ENCODE results near the gene SPATA22.
"Not testable (repeated sequence)": the region's sequence is repeated elsewhere in the genome, so short reads cannot be mapped to it uniquely, and the experiment has no call there.

The SPATA22 gene

DNA sequence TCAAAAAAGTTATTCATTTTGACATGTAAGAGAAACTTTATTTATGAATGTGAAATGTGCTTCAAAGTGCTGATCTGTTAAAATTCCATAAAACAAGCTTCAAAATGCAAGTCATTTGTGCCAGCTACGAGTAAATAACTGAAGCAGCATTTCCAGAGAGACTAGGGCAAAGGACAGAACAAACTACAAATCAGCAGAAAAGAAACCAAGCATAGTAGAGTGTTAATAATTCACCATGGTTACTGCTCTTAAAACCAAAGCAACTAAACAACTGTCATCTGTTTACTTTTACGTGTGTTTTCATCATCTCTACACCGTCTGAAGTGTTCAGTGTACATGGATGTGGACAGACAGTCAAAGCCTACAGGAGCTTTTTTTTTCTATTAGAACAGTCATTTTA, 2.6 kb upstream of the SPATA22 start:
- in situ Hi-C loops (cut with MboI; ENCODE audit: low sequenced_read_pairs), result no loop called here

DNA sequence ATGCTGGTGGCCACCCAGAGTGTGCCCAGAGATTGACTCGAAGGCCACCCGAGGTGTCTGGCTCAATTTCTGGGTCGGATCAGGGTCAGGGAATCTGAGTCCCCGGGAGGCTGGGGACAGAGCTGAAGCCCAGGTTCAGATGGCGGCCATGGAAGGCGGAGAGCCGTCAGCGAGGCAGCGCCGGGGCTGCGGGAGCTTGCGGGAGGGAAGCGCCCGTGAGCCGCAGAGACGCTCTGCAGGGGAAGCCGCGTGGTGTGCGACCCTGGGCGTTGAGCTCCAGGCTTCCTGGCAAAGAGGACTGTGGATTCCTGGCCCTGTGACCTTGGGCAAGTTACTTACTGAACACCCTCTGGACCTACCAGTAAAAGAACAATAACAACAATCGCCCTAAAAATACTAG, 518 bp upstream of the SPATA22 start:
- in situ Hi-C loops (cut with MboI; ENCODE audit: low sequenced_read_pairs), result no loop called here

DNA sequence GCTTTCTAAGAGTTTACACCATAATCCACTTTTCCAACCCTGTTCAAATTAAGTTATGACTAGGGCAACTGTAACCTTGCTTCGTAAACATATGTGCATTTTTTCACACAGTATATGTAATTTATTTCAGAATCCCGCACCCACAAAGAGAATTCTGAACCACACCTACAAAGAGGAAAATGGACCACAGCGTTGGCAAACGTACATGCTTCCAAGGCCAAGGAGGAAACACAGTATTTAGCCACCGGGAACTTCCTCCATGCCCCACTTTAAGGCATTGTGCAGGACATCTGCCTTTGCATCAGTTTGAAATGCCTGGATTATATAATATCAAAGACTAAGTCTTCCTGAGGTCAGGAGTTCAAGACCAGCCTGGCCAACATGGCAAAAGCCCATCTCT, 2.1 kb downstream of the SPATA22 start:
- in situ Hi-C loops (cut with MboI; ENCODE audit: low sequenced_read_pairs), result no loop called here

DNA sequence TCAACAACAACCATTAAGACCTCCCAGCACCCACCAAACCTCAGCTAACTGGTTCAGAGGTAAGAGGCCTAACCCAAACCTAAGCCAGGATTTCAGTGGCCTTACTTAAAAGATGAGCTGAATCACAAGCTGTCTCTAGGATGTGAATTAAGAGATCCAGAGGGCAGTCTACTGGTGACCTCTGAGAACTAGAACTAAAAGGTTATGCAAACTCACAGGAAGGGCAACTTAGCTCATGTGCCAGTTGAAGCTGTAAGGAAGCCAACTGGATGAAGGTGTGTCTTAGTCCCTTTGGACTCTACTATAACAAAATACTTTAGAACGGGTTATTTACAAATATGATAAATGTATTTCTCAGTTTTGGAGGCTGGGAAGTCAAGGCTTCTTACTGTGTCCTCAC, 5.3 kb downstream of the SPATA22 start:
- in situ Hi-C loops (cut with MboI; ENCODE audit: low sequenced_read_pairs), result not testable (repeated sequence)

DNA sequence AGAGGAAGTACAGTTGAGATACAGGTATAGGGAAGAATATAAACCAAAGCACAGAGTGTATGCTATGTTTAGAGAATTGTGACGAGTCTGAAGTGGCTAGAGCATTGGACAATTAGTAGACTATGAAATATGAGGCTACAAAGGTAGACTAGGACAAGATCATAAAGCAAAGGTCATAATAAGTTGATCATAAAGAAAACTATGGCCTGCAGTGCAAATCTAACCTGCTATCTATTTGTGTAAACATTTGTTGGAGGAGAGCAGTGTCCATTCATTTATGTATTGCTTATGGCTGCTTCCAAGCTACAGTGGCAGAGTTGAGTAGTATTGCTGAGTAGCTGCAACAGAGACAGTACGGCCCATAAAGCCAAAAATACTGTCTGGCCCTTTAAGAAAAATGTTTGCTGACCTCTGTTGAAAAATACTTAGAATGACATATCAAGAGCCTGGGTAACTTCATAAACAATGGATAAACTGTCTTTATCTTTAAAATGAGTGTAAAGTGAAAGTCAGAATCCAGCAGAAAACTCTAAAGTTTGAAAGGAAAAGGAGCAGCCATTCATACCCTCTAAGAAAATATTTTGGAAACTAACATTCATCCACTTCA, 23.5 kb downstream of the SPATA22 start:
- in situ Hi-C loops (cut with MboI; ENCODE audit: low sequenced_read_pairs), result no loop called here

DNA sequence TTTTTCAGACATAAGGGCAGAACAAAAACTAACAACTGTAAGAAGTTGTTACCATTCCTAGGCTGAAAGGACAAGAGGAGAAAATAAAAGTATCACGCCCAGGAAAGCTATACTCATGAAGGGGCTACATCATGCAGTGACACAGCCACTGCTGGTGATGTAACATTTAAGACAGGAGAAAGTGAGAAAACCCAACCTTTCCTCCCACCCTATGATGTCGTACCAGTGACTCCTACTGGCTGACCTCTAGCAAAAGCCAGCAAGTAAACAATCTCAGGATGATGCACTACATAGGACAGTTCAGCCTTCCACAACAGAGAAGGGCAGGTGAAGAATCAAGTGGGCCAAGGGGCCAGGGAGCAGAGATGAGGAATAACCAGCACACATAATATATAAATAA, 24.0 kb downstream of the SPATA22 start:
- in situ Hi-C loops (cut with MboI; ENCODE audit: low sequenced_read_pairs), result no loop called here

DNA sequence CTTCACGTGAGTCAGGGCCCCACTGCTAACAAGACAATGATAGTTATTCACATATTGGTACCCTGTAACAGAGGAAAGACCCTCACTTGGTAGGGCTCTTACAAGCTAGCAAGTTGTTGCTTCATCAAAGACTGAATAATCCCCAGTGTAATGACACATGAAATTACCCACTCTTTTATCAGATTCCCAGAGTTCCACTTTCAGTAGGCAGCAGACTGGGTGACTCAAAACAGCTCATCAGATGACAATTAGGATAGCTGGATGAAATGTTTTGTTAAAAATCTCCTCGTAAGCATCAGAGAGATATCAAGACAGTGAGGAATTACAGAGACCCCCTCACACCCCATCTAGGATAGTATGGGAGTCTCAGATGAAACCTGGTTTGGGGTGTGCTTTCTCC, 31.2 kb downstream of the SPATA22 start:
- in situ Hi-C loops (cut with MboI; ENCODE audit: low sequenced_read_pairs), result no loop called here

DNA sequence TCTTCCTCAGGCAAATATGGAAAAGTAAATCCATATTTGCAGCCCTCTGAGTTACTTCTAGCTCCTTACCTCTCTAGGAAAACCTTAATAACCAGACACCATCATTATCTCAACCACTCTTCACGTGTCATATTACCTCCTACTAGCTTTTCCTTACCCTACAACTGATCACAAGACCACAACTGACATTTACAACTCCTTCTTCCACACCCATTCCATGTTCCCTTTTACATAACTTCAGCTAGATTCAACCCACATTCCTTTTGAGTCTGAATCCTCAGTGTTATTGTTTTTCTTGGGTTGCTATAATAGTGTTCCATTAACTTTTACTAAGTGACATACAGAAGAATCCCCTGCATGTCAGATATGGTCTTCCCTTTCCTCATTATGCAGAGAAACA, 33.3 kb downstream of the SPATA22 start:
- in situ Hi-C loops (cut with MboI; ENCODE audit: low sequenced_read_pairs), result no loop called here

DNA sequence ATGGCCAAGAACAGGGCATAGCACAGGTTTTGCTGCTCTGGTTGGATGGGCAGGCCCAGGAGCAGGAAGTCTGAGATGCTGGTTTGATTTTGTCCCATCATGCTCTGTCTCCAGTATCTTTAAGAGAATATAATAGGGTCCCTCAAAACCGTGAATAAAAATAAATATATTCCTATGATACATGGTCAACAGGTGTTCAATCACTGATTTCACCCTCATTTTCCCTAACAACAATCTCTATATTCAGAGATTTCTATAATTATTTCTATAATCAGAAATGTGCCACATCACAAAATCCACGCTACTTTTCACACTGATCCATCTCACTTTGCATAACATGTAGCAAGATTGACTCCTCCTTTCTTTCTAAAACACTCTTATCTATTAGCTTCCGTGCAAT, 37.9 kb downstream of the SPATA22 start, which contains the start of gene OR1E2:
OR1E2 (minus strand) TSS at position 101 of the 400 bp plus-strand sequence; CDS start at position 101, 0 bp downstream.
- in situ Hi-C loops (cut with MboI; ENCODE audit: low sequenced_read_pairs), result no loop called here

DNA sequence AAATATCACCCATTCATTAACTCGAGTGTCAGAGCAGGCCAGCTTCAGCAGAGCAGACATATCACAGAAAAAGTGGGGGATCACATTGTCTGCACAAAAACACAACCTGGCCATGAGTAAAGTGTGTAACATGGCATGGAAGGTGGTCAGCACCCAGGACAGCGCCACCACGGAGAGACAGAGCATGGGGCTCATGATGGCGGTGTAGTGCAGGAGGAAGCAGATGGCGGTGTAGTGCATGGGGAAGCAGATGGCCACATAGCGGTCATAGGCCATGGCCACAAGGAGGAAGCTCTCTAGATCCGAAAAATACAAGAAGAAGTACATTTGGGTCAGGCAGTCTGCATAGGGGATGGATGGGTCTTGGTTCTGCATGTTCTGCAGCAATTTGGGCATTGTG, 38.4 kb downstream of the SPATA22 start:
- in situ Hi-C loops (cut with MboI; ENCODE audit: low sequenced_read_pairs), result not testable (repeated sequence)

DNA sequence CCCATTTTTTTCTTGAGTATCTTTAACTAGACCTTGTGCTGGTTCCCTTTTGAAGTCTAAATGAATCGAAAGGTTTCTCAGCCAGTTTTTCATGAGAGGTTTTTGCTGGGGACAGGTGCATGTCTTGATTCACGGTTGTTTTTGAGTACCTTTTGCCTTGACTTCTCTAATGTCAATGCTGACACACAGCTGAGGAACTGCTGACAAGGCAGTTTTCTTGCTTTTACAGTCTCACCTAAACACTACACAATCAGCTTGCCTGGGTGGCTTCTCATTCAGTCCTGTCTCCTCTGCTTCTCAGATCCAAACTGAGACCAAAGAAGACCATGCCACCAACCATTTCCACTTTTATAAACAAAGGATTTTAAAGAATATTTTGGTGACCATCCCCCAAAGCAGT, 53.4 kb downstream of the SPATA22 start:
- in situ Hi-C loops (cut with MboI; ENCODE audit: low sequenced_read_pairs), result no loop called here

DNA sequence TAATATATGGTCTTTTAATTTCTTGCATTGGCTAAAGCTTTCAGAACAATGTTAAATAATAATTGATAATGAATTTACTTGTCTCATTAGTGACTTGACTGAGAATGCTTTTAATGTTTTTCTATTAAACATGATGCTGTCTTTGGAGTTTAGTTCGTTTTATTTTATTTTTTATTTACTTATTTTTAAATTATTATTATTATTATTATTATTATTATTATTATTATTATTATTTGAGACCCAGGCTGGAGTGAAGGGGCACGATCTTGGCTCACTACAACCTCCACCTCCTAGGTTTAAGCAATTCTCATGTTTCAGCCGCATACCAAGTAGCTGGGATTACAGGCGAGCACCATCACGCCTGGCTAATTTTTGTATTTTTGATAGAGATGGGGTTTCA, 56.0 kb downstream of the SPATA22 start:
- in situ Hi-C loops (cut with MboI; ENCODE audit: low sequenced_read_pairs), result no loop called here

DNA sequence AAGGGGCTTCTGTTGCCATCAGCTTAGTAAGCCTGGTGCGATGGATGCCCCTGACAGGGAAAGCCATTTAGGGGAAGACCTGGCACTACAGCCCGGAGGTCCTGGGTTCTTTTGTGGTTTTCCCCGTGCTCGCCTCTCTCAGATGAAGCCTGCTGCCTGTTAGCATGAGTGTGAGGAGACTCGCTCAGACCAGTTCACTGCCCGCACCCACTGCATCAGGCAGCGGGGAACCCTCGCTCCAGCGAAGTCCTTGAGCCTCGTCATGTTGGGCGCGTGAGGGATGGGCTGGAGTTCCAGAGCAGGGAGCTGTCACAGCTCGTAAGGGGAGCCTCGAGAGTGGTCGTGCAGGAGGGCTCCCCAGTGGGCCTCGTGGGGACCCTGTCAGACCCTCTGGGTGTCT, 59.4 kb downstream of the SPATA22 start:
- in situ Hi-C loops (cut with MboI; ENCODE audit: low sequenced_read_pairs), result not testable (repeated sequence)

DNA sequence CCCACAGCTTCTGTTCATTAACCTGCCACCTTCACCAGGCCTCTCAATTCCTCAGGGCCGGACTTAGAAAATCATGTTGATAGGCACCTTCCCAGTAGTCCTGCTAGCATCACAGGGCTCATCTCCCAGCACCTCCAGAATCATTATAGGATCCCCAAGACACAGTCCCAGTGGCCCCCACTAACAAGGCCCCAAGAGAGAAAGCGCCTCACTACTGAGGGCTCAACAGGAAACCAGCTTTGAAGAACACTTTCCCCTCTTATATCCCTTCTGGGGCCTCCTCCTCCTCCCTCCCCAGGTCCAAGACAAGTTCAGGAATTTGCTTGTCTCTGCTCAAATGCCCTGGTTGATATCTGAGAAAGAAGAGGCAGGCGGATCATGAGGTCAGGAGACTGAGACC, 60.5 kb downstream of the SPATA22 start, which contains the start of gene OR3A3:
OR3A3 (plus strand) TSS at position 301 of the 400 bp plus-strand sequence.
- in situ Hi-C loops (cut with MboI; ENCODE audit: low sequenced_read_pairs), result no loop called here

DNA sequence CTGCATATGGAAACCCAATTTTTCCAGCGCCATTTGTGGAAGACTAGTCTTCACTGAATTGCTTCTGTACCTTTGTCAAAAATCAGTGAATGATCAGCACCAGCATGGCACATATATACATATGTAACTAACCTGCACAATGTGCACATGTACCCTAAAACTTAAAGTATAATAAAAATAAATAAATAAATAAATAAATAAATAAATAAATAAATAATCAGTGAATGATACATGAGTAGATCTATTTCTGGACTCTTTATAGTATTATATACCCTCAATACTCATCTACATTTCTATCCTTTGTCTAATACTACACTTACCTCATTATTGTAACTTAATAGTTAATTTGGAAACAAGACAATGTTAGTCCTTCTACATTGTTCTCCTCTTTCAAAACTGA, 67.8 kb downstream of the SPATA22 start:
- in situ Hi-C loops (cut with MboI; ENCODE audit: low sequenced_read_pairs), result not testable (repeated sequence)

DNA sequence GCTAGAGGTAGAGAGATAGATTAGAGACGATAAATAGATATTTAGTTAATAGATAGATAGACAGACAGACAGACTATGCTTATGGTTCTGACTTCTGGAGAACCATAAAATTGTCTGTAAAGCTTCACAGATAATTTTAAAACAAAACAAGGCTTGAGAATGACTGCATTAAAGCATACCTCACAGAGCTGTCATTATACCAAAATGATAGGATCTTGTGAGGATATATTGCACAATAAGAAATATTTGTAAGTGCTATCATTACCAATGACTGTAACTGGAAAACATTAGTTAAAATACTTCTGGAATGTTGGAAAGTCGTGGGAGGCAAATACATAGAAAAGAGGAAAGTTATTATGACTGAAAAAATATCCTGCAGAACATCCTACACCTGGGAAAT, 69.8 kb downstream of the SPATA22 start:
- in situ Hi-C loops (cut with MboI; ENCODE audit: low sequenced_read_pairs), result no loop called here

DNA sequence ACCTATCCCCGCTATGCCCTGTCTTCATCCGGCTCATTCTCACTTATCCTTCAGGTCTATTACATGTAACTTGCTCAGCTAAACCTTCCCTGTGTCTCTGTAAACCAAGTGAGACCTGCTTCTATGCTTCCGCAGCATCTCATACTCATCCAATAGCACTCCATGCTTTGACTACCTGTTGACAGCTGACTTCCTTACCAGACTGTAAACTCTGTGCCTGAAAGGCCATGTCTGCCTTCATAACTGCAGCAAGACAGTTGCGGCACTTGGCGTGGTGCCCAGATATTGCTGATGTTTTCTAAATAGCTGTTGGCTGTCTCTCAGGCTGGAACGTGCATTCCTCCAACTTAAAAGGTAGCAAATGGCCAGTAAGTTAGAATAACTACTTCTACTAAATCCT, 71.6 kb downstream of the SPATA22 start:
- in situ Hi-C loops (cut with MboI; ENCODE audit: low sequenced_read_pairs), result no loop called here

DNA sequence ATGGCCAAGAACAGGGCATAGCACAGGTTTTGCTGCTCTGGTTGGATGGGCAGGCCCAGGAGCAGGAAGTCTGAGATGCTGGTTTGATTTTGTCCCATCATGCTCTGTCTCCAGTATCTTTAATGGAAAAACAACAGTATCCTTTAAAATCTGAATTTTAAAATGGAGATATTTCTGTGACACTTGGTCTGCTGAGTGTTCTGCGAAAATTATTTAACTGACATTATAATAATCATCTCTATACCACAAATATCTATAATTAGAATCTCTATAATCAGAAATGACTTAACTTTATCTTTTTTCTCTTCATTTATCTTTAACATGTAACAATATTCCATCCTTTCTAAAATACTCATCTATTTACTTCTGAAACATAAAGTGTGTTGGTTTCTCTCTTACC, 73.3 kb downstream of the SPATA22 start, which contains the start of gene OR1E1:
OR1E1 (minus strand) TSS at position 101 of the 400 bp plus-strand sequence; CDS start at position 101, 0 bp downstream.
- in situ Hi-C loops (cut with MboI; ENCODE audit: low sequenced_read_pairs), result no loop called here

DNA sequence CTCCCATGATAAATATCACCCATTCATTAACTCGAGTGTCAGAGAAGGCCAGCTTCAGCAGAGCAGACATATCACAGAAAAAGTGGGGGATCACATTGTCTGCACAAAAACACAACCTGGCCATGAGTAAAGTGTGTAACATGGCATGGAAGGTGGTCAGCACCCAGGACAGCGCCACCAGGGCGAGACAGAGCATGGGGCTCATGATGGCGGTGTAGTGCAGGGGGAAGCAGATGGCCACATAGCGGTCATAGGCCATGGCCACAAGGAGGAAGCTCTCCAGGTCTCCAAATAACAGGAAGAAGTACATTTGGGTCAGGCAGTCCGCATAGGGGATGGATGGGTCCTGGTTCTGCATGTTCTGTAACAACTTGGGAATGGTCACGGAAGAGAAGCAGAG, 73.8 kb downstream of the SPATA22 start:
- in situ Hi-C loops (cut with MboI; ENCODE audit: low sequenced_read_pairs), result not testable (repeated sequence)

All from HL-60/S4 treated with retinoic acid at 250 ng/mL for 4 days and 3 days (cell line).